ENCODE data around the gene STMN3. TPM values are rescaled to one million over a fixed set of nuclear protein-coding genes. Genes with fewer than 3 reads are reported as not detected.

Gene STMN3
- total RNA-seq, result 4.6 TPM
- long read RNA-seq, transcript STMN3-201 (5 exons, 2,255 nt), result major isoform, 5 of 5 reads
- long read RNA-seq, partial matches to known transcripts, result 0 of 5 reads
- long read RNA-seq, other reads (novel, unspliced or antisense), result 0 of 5 reads

DNA sequence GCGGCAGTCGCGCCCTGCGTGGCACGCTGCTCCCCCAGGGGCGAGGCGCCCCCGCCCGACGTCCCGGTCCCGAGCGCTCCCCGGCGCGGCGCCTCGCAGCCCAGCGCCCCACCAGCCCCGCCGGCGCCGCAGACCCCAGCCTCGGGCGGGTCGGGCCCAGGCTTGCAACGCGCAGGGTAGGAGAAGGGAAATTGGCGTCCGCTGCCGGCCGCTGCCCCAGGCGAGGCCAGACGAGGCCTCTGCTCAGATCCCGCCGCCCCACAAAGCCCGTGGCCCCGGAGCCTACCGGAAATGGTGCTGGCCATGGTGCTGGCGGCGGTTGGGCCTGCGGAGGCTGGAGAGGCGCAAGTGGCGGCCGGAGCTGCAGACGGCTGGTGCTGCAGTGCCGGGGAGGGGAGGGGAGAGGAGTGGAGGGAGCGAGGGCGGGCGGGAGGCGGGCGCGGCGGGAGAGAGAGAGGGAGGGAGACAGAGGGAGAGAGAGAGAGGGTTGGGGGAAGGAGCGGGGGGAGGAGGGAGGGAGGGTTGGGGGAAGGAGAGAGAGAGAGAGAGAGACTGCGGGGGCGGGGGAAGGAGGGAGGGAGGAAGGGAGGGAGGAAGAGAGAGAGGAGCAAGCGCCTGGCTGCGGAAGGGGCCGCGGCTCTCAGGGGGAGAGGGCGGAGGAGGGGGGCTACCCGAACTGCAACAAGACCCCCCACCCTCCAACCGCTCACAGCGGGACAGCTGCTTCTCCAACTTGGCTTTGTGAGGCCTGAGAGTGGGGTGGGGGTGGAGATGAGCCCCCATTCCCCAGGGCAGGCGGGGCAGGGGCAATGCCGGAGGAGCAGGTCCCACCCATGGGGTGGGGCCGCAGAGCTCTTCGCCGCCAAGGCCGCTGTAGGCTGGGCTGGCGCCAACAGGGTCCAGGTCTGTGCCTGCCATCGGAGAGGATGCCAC, at the start of gene STMN3:
TSS of gene STMN3 (minus strand) at position 384 of the 933 bp plus-strand sequence. CDS start at position 305, 79 bp downstream.
- TF ChIP-seq, protein P1, sequence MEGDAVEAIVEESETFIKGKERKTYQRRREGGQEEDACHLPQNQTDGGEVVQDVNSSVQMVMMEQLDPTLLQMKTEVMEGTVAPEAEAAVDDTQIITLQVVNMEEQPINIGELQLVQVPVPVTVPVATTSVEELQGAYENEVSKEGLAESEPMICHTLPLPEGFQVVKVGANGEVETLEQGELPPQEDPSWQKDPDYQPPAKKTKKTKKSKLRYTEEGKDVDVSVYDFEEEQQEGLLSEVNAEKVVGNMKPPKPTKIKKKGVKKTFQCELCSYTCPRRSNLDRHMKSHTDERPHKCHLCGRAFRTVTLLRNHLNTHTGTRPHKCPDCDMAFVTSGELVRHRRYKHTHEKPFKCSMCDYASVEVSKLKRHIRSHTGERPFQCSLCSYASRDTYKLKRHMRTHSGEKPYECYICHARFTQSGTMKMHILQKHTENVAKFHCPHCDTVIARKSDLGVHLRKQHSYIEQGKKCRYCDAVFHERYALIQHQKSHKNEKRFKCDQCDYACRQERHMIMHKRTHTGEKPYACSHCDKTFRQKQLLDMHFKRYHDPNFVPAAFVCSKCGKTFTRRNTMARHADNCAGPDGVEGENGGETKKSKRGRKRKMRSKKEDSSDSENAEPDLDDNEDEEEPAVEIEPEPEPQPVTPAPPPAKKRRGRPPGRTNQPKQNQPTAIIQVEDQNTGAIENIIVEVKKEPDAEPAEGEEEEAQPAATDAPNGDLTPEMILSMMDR (IDR thresholded peaks at IDR 0.05; ENCODE audit: borderline replicate concordance), result no peak
- Histone ChIP-seq H3K9me3 (replicated peaks) (no peaks in the 10 kb centered on the region), H3K27ac (replicated peaks) (peak within 1 kb of the TSS; percentile 78), H3K4me3 (peak within 1 kb of the TSS; percentile 70), H3K36me3 (no peaks in the 10 kb centered on the region), H3K4me1 (peaks cover 43% of the 10 kb centered on the region), H3K27me3 (ENCODE audit: low read depth) (peaks cover 14% of the 10 kb centered on the region)
- DNase-seq, result peak; percentile 89
- intact Hi-C loops (cut with micrococcal nuclease), result no loop called here

DNA sequence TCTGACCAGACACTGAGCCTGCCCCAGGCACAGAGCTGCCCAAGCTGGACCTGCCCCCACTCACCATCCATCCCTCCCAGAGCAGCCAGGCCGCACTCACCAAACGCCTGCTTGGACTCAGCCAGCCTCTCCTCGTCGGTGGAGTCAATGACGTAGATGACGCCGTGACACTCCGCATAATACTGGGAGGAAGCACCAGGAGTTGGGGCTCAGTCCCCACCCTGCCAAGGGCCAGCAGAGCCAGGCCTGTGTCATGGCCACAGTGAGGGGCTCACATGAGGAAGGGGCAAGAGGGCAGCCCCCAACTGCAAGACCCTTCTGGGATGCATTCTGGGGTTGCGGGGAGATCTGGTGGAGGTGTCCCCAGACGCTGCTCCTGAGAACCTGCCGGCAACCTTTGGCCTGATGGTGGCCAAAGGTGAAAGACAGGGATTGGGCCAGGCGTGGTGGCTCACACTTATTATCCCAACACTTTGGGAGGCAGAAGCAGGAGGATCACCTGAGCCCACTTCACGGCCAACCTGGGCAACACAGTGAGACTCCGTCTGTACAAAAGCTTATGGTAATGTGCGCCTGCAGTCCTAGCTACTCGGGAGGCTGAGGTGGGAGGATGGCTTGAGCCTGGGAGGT, 48.9 kb upstream of the STMN3 start:
- peaks cover 60% of the 10 kb centered on the region for H3K4me1 ChIP-seq

DNA sequence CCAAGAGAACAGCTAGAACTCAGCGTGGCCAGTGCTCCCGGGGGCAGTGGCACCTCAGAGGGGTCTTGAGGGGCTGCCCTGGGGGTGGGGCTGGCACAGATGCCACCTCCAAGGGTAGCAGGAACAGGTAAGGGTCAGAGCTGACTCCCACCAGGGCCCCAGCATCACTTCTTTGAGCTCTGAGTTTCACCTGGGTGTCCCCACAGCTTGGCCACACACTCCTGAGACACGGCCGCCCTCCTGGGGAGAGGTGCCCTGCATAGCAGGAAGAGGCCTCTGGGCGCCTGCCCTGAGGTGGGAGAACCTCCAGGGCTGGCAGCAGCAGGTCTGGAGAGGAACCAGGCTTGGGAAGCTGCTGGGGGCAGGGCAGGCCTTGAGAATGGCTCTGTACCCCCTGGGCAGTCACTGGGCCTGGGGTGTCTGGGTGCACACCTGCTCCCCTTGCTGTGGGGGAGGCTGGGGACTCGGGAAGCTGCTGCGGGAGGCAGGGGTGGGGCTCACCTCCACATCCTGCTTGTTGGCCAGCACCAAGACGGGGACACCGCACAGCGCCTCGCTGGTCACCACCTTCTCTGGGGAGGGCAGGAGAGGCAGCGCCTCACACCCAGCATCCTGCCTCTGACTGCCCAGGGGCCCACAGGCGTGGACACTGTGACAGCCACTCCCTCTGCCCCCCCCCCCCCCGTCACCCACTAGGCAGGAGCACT, 48.3 kb upstream of the STMN3 start:
- Histone ChIP-seq H3K4me1 (peaks cover 60% of the 10 kb centered on the region), H3K36me3 (peaks cover 35% of the 10 kb centered on the region), H3K9me3 (replicated peaks) (no peaks in the 10 kb centered on the region), H3K4me3 (no peak overlapping the region), H3K27me3 (ENCODE audit: low read depth) (no peaks in the 10 kb centered on the region), H3K27ac (replicated peaks) (no peak overlapping the region)
- TF ChIP-seq, protein P1 (IDR thresholded peaks at IDR 0.05; ENCODE audit: borderline replicate concordance), result no peak
- DNase-seq, result no peak
- intact Hi-C loops (cut with micrococcal nuclease), result no loop called here

More for the DNA sequence above, 48.9 kb upstream of the STMN3 start:
- no peak for DNase-seq
- no peaks in the 10 kb centered on the region for H3K9me3 ChIP-seq (replicated peaks)
- no peak overlapping the region for H3K4me3 ChIP-seq
- TF ChIP-seq, protein P1 (IDR thresholded peaks at IDR 0.05; ENCODE audit: borderline replicate concordance), result no peak
- intact Hi-C loops (cut with micrococcal nuclease), result no loop called here
- peaks cover 37% of the 10 kb centered on the region for H3K36me3 ChIP-seq
- H3K27ac ChIP-seq (replicated peaks), result no peak overlapping the region
- no peaks in the 10 kb centered on the region for H3K27me3 ChIP-seq (ENCODE audit: low read depth)

DNA sequence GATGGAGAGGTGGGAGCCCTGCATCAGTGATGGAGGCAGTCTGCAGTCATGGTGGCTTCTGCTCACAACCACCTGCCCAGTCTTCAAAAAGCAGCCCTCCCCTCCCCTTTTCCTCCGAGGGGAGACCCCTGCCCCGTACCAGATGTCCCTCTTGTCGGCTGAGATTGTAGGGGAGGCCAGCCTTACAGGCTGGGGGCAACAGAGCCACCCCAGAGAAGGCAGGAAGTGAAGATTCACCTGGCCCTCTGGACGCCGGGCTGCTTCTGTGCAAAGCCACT, 47.8 kb upstream of the STMN3 start:
- intact Hi-C loops (cut with micrococcal nuclease), result no loop called here
- H3K4me1 ChIP-seq, result peaks cover 60% of the 10 kb centered on the region
- no peaks in the 10 kb centered on the region for H3K9me3 ChIP-seq (replicated peaks)
- DNase-seq, result no peak
- H3K4me3 ChIP-seq, result no peak overlapping the region
- no peaks in the 10 kb centered on the region for H3K27me3 ChIP-seq (ENCODE audit: low read depth)
- H3K36me3 ChIP-seq, result peaks cover 31% of the 10 kb centered on the region
- H3K27ac ChIP-seq (replicated peaks), result no peak overlapping the region
- TF ChIP-seq, protein P1 (IDR thresholded peaks at IDR 0.05; ENCODE audit: borderline replicate concordance), result no peak

Measured in left ventricle myocardium inferior (tissue), 1 donor.